HCT116 (cell line): ENCODE measurements around the gene NRP1. TPM values are rescaled to one million over a fixed set of nuclear protein-coding genes. Genes with fewer than 3 reads are reported as not detected.

ENCODE experiments used
- ATAC-seq: fragments of 200-7000 bp; cut with Tn5 transposase; 2 replicates; pipeline ENCODE4 v1.9.1; 2020; ENCODE audit warnings: mild to moderate bottlenecking, moderate library complexity
- BruUV-seq: library from RNA; stranded (reverse); fragments of 400-500 nt; replicated peaks from 2 replicates; lab custom pipeline; 2021; lab: Mats Ljungman, UMichigan
- CTCF ChIA-PET: fragments of 300-600 bp; sonication (Branson Sonifier 250); formaldehyde crosslinking; loops from one replicate; lab custom pipeline; 2021; ENCODE audit warnings: antibody characterized with exemption; lab: Charles Lee
- POLR2A ChIA-PET: fragments of 300-600, 350-600 bp; sonication (Branson Sonifier 250); formaldehyde crosslinking; loops from one replicate; lab custom pipeline; 2021; ENCODE audit warnings: antibody characterized with exemption; lab: Charles Lee
- RAD21 ChIA-PET, 2 experiments: fragments of 300-600 bp; sonication (Branson Sonifier 250); formaldehyde crosslinking; loops; one replicate each; lab custom pipeline; 2023; ENCODE audit warnings: low total read pairs in 2 of 2; ENCODE audit not compliant: uncharacterized antibody in 2 of 2, unreplicated experiment in 2 of 2, low non-redundant PET in 1 of 2; lab: Charles Lee
- DNase-seq: peaks from one replicate; pipeline ENCODE4 v3.0.0-alpha.2; 2010; ENCODE audit warnings: low read depth, low spot score
- H2AFZ ChIP-seq: fragments of 200-600 bp; shearing (Covaris generic), sonication (generic); 2 replicates; pipeline ENCODE4 v1.6.1; 2017; ENCODE audit warnings: low read depth, mixed run types, mixed read lengths, antibody characterized with exemption, low read length; ENCODE audit not compliant: poor library complexity, severe bottlenecking
- H3K27ac ChIP-seq: 2 replicates; pipeline ENCODE4 v1.5.1; 2012; ENCODE audit warnings: low read depth, low read length
- H3K27me3 ChIP-seq: fragments of 200-600 bp; sonication (generic); 2 replicates; pipeline ENCODE4 v1.6.1; 2016; ENCODE audit warnings: mixed run types, low read length, mixed read lengths; ENCODE audit not compliant: insufficient read depth
- H3K36me3 ChIP-seq, 2 experiments: fragments of 200-500 bp in 1 of 2; fragments of 200-600 bp in 1 of 2; sonication (Bioruptor generic) in 1 of 2; sonication (generic) in 1 of 2; 2 replicates each; pipeline versions ENCODE4 v1.5.1 to v1.6.1; 2014 to 2016; ENCODE audit warnings: low read length in 2 of 2, inconsistent platforms in 1 of 2, mixed read lengths in 1 of 2, mixed run types in 1 of 2; ENCODE audit not compliant: insufficient read depth in 2 of 2, control insufficient read depth in 1 of 2
- H3K4me1 ChIP-seq, 2 experiments: fragments of 200-600 bp in 1 of 2; sonication (generic) in 1 of 2; 2 replicates each; pipeline versions ENCODE4 v1.5.1 to v1.6.1; 2012 to 2017; ENCODE audit warnings: low read length in 2 of 2, inconsistent platforms in 1 of 2, mild to moderate bottlenecking in 1 of 2, mixed read lengths in 1 of 2, mixed run types in 1 of 2, moderate library complexity in 1 of 2; ENCODE audit not compliant: insufficient read depth in 2 of 2, control insufficient read depth in 1 of 2
- H3K4me2 ChIP-seq: fragments of 200-600 bp; sonication (generic); 2 replicates; pipeline ENCODE4 v1.6.1; 2017; ENCODE audit warnings: mixed run types, low read length, mixed read lengths
- H3K4me3 ChIP-seq, 2 experiments: fragments of 200-600 bp in 1 of 2; sonication (generic) in 1 of 2; replicated peaks in 1 of 2; 2 replicates each; pipeline ENCODE4 v1.5.1; 2011 to 2016; ENCODE audit warnings: low read length in 2 of 2, control low read depth in 1 of 2, low read depth in 1 of 2, mild to moderate bottlenecking in 1 of 2, mixed read lengths in 1 of 2, mixed run types in 1 of 2
- H3K79me2 ChIP-seq: fragments of 200-600 bp; sonication (generic); 2 replicates; pipeline ENCODE4 v1.6.1; 2017; ENCODE audit warnings: mild to moderate bottlenecking, mixed run types, low read length, moderate library complexity, mixed read lengths; ENCODE audit not compliant: insufficient read depth
- H3K9ac ChIP-seq: fragments of 200-600 bp; sonication (generic); 2 replicates; pipeline ENCODE4 v1.6.1; 2016; ENCODE audit warnings: low read length, mixed read lengths
- H3K9me2 ChIP-seq: fragments of 200-600 bp; sonication (generic), shearing (Covaris generic); 2 replicates; pipeline ENCODE4 v1.6.1; 2017; ENCODE audit warnings: mixed run types, mild to moderate bottlenecking, moderate library complexity; ENCODE audit not compliant: insufficient read depth
- H3K9me3 ChIP-seq, 2 experiments: fragments of 200-500 bp in 1 of 2; fragments of 200-600 bp in 1 of 2; sonication (Bioruptor generic) in 1 of 2; sonication (generic) in 1 of 2; 2 replicates each; pipeline ENCODE4 v1.6.1; 2014 to 2017; ENCODE audit warnings: low read length in 2 of 2, mixed read lengths in 2 of 2, inconsistent platforms in 1 of 2, low read depth in 1 of 2, mild to moderate bottlenecking in 1 of 2, mixed run types in 1 of 2, moderate library complexity in 1 of 2; ENCODE audit not compliant: control insufficient read depth in 1 of 2, insufficient read depth in 1 of 2
- H4K20me1 ChIP-seq: fragments of 200-600 bp; sonication (generic), shearing (Covaris generic); 2 replicates; pipeline ENCODE4 v1.6.1; 2017; ENCODE audit warnings: mixed run types, mild to moderate bottlenecking, moderate library complexity; ENCODE audit not compliant: insufficient read depth
- ATF3 ChIP-seq: IDR thresholded peaks from 2 replicates; pipeline ENCODE4 v1.6.1; 2012
- CBX3 ChIP-seq: IDR thresholded peaks from 2 replicates; pipeline ENCODE4 v1.6.1; 2012; ENCODE audit warnings: low read depth
- CEBPB ChIP-seq: IDR thresholded peaks from 2 replicates; pipeline ENCODE4 v1.6.1; 2012; ENCODE audit warnings: low read depth
- CTCF ChIP-seq, 3 experiments: fragments of 200-600 bp in 1 of 3; sonication (generic) in 1 of 3; IDR thresholded peaks in 2 of 3; conservative IDR thresholded peaks in 1 of 3; 2 replicates each; pipeline ENCODE4 v1.5.1; 2012 to 2017; ENCODE audit warnings: low read depth in 2 of 3, low read length in 2 of 3, antibody characterized with exemption in 1 of 3, borderline replicate concordance in 1 of 3, control low read depth in 1 of 3, mild to moderate bottlenecking in 1 of 3, mixed read lengths in 1 of 3, mixed run types in 1 of 3, moderate library complexity in 1 of 3; ENCODE audit not compliant: insufficient read depth in 1 of 3
- EGR1 ChIP-seq: IDR thresholded peaks from 2 replicates; pipeline ENCODE4 v1.6.1; 2012; ENCODE audit warnings: low read depth
- EZH2 ChIP-seq: fragments of 200-600 bp; sonication (generic); IDR thresholded peaks from 2 replicates; pipeline ENCODE4 v1.6.1; 2017; ENCODE audit warnings: antibody characterized with exemption, mixed run types
- JUND ChIP-seq: IDR thresholded peaks from 2 replicates; pipeline ENCODE4 v1.6.1; 2012
- POLR2A ChIP-seq: IDR thresholded peaks from 2 replicates; pipeline ENCODE4 v1.7.0; 2011; ENCODE audit warnings: borderline replicate concordance; ENCODE audit not compliant: insufficient read depth, insufficient read length; ENCODE audit errors: extremely low read depth
- POLR2AphosphoS5 ChIP-seq: IDR thresholded peaks from 2 replicates; pipeline ENCODE4 v1.6.1; 2011; ENCODE audit warnings: mild to moderate bottlenecking, low read depth, low read length, moderate library complexity
- RAD21 ChIP-seq: IDR thresholded peaks from 2 replicates; pipeline ENCODE4 v1.6.1; 2012; ENCODE audit warnings: low read depth, mild to moderate bottlenecking
- SP1 ChIP-seq: IDR thresholded peaks from 2 replicates; pipeline ENCODE4 v1.6.1; 2012; ENCODE audit warnings: low read depth
- SRF ChIP-seq: IDR thresholded peaks from 2 replicates; pipeline ENCODE4 v1.6.1; 2012; ENCODE audit warnings: low read depth
- TCF7L2 ChIP-seq: IDR thresholded peaks from 2 replicates; pipeline ENCODE4 v1.7.0; 2011; ENCODE audit warnings: borderline replicate concordance, inconsistent platforms; ENCODE audit not compliant: insufficient read depth, insufficient read length; ENCODE audit errors: extremely low read depth
- YY1 ChIP-seq: IDR thresholded peaks from 2 replicates; pipeline ENCODE4 v1.6.1; 2011; ENCODE audit warnings: low read length, low read depth, moderate library complexity, mild to moderate bottlenecking; ENCODE audit not compliant: insufficient replicate concordance; ENCODE audit errors: extremely low read depth
- ZBTB33 ChIP-seq: IDR thresholded peaks from 2 replicates; pipeline ENCODE4 v1.6.1; 2011; ENCODE audit warnings: mild to moderate bottlenecking, low read length, moderate library complexity; ENCODE audit not compliant: insufficient replicate concordance; ENCODE audit errors: extremely low read depth
- ZFX ChIP-seq: fragments of 450-650 bp; IDR thresholded peaks from 2 replicates; pipeline ENCODE4 v1.6.1; 2017
- ZNF274 ChIP-seq: fragments of 200-500 bp; sonication (Bioruptor generic); IDR thresholded peaks from 2 replicates; pipeline ENCODE4 v1.6.1; 2014; ENCODE audit warnings: mild to moderate bottlenecking, low read depth, low read length, inconsistent platforms
- intact Hi-C: fragments of 100-400 bp; cut with micrococcal nuclease; formaldehyde crosslinking; loops from 2 replicates; pipeline ENCODE4 v1.10.0; 2022
- total RNA-seq: library from RNA; stranded (reverse); gene quantifications from one replicate; pipeline ENCODE4 v1.2.1, GENCODE V29; 2021; ENCODE audit not compliant: unreplicated experiment
- TF ChIP-seq, protein P1 (sequence below): IDR thresholded peaks from 2 replicates; pipeline ENCODE4 v1.6.1; 2012; ENCODE audit warnings: low read depth

NRP1 gene
- total RNA-seq, 1 experiment from 2014 or later: 3.8 TPM

DNA sequence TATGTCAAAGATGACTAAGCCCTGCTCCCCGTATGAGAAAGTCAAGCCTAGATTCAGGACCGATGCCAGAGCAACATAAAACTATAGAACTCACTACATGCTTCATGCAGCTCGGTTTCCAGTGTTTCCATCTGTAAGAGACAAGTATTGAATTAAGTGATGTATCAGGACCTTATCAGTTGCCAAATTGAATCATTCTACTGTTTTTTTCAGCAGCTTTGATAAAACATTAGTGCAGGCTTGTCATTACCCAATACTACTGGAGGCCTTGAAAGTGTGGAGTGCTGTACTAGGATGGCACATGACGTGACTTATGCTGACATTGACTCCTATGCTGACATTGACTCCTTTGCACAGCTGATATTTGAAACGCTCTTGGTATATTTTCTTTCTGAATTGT lies 10.8 kb upstream of the NRP1 start:
- H3K27me3 ChIP-seq: no peaks in the 10 kb centered on the region
- H3K4me1 ChIP-seq: no peaks in the 10 kb centered on the region
- H3K4me2 ChIP-seq: no peak overlapping the region
- ChIA-PET RAD21 (no interaction called here), POLR2A (no interaction called here), CTCF (no interaction called here)
- H3K27ac ChIP-seq: no peak overlapping the region
- H3K36me3 ChIP-seq: no peaks in the 10 kb centered on the region
- H3K9ac ChIP-seq: no peak overlapping the region
- no TSS peak for BruUV-seq
- H4K20me1 ChIP-seq: no peaks in the 10 kb centered on the region
- no peaks in the 10 kb centered on the region for H3K9me2 ChIP-seq
- intact Hi-C loops: no loop called here
- DNase-seq: no peak
- H3K9me3 ChIP-seq: no peaks in the 10 kb centered on the region
- no peak overlapping the region for H2AFZ ChIP-seq
- H3K4me3 ChIP-seq: no peak overlapping the region
- H3K79me2 ChIP-seq: no peaks in the 10 kb centered on the region
- no peak for ATAC-seq
- TF ChIP-seq ZNF274 (no peak), ZFX (no peak), YY1 (no peak), CBX3 (no peak), POLR2AphosphoS5 (no peak), CTCF (IDR thresholded peaks at IDR 0.05 in 2 of 3, conservative IDR thresholded peaks at IDR 0.05 in 1 of 3; ENCODE audit: borderline replicate concordance in 1 of 3, insufficient read depth in 1 of 3, low read depth in 2 of 3, low read length in 2 of 3) (no peak), ZBTB33 (no peak), TCF7L2 (no peak), JUND (no peak), CEBPB (no peak), POLR2A (no peak), EZH2 (no peak), SP1 (no peak), EGR1 (no peak), RAD21 (no peak), ATF3 (no peak), SRF (no peak)
- TF ChIP-seq, protein P1, sequence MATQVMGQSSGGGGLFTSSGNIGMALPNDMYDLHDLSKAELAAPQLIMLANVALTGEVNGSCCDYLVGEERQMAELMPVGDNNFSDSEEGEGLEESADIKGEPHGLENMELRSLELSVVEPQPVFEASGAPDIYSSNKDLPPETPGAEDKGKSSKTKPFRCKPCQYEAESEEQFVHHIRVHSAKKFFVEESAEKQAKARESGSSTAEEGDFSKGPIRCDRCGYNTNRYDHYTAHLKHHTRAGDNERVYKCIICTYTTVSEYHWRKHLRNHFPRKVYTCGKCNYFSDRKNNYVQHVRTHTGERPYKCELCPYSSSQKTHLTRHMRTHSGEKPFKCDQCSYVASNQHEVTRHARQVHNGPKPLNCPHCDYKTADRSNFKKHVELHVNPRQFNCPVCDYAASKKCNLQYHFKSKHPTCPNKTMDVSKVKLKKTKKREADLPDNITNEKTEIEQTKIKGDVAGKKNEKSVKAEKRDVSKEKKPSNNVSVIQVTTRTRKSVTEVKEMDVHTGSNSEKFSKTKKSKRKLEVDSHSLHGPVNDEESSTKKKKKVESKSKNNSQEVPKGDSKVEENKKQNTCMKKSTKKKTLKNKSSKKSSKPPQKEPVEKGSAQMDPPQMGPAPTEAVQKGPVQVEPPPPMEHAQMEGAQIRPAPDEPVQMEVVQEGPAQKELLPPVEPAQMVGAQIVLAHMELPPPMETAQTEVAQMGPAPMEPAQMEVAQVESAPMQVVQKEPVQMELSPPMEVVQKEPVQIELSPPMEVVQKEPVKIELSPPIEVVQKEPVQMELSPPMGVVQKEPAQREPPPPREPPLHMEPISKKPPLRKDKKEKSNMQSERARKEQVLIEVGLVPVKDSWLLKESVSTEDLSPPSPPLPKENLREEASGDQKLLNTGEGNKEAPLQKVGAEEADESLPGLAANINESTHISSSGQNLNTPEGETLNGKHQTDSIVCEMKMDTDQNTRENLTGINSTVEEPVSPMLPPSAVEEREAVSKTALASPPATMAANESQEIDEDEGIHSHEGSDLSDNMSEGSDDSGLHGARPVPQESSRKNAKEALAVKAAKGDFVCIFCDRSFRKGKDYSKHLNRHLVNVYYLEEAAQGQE: no peak
